OCI-LY3 (cell line): ENCODE data around the gene NNMT.

ENCODE experiments used
- H2AFZ ChIP-seq: fragments of 200-600, 300-600 bp; shearing (Covaris generic); 2 replicates; pipeline ENCODE4 v1.6.0; 2014; ENCODE audit warnings: antibody characterized with exemption, low read depth, low read length
- H3K27ac ChIP-seq: fragments of 200-600, 300-600 bp; sonication (generic); 2 replicates; pipeline ENCODE4 v1.5.1; 2014; ENCODE audit warnings: mild to moderate bottlenecking, low read length, moderate library complexity, mixed read lengths
- H3K27me3 ChIP-seq: fragments of 200-600, 300-600 bp; sonication (generic); 2 replicates; pipeline ENCODE4 v1.6.1; 2014; ENCODE audit warnings: low read depth, low read length, mixed read lengths
- H3K36me3 ChIP-seq: fragments of 200-600, 300-600 bp; sonication (generic); replicated peaks from 2 replicates; pipeline ENCODE3; 2014; ENCODE audit warnings: low read depth, low read length, mixed read lengths
- H3K4me1 ChIP-seq: fragments of 300-600, 200-600 bp; sonication (generic); 2 replicates; pipeline ENCODE4 v1.6.1; 2014; ENCODE audit warnings: low read length, mixed read lengths
- H3K4me2 ChIP-seq: fragments of 200-600, 300-600 bp; sonication (generic); 2 replicates; pipeline ENCODE4 v1.6.1; 2014; ENCODE audit warnings: low read length, mixed read lengths
- H3K4me3 ChIP-seq: fragments of 300-600, 200-600 bp; sonication (generic); 2 replicates; pipeline ENCODE4 v1.5.1; 2014; ENCODE audit warnings: antibody characterized with exemption, mild to moderate bottlenecking, low read length, moderate library complexity
- H3K79me2 ChIP-seq: fragments of 300-600, 200-600 bp; shearing (Covaris generic); 2 replicates; pipeline ENCODE4 v1.6.1; 2014; ENCODE audit warnings: mild to moderate bottlenecking, low read length, mixed read lengths
- H3K9ac ChIP-seq: fragments of 300-600, 200-600 bp; shearing (Covaris generic); 2 replicates; pipeline ENCODE4 v1.6.0; 2014; ENCODE audit warnings: mild to moderate bottlenecking, low read length, moderate library complexity
- H3K9me3 ChIP-seq: fragments of 200-600, 300-600 bp; shearing (Covaris generic); 2 replicates; pipeline ENCODE4 v1.6.1; 2014; ENCODE audit warnings: low read length, mixed read lengths; ENCODE audit not compliant: insufficient read depth
- H4K20me1 ChIP-seq: fragments of 200-600, 300-600 bp; sonication (generic); 2 replicates; pipeline ENCODE4 v1.6.1; 2016; ENCODE audit warnings: low read length, mixed read lengths; ENCODE audit not compliant: insufficient read depth
- EZH2phosphoT487 ChIP-seq: fragments of 200-600 bp; shearing (Covaris generic); IDR thresholded peaks from 2 replicates; pipeline ENCODE4 v1.6.1; 2018; ENCODE audit warnings: antibody characterized with exemption, mixed run types, low read depth
- TF ChIP-seq, protein P1 (sequence below): fragments of 200-600, 300-600 bp; sonication (generic); IDR thresholded peaks from 2 replicates; pipeline ENCODE4 v1.5.1; 2014; ENCODE audit warnings: antibody characterized with exemption, low read length, low read depth

Gene NNMT

DNA sequence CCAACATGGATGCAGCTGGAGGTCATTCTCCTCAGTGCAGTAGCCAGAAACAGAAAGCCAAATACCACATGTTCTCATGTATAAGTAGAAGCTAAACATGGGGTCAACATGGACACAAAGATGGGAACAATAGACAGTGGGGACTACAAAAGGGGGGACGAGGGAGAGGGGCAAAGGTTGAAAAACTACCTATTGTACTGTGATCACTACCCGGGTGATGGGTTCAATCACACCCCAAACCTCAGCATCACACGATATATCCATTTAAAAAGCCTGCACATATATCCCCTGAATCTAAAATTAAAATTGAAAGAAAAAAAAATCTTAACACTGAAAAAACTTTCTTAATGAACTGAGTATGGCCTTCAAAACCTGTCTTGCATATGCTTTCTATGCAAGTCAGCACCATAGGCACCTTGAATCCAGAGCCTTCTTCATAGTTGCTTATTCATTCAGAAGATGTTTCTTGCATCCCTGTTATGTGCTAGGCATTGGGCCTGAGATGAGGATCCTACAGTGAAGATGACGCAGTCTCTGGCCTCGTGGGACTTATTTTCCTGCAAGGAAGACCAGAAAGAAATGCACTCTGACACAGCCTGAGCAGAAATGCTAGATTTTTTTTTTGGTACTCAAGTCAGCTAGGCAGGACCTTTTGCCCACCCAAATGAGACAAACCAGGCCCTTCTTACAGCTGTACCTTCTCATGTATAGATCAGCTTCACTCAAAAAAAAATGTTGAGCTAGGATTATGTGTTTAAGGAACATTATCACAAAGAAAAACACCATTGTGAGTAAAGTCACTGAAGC is 21.0 kb downstream of the NNMT start:
- Histone ChIP-seq H3K36me3 (no peaks in the 10 kb centered on the region), H3K4me3 (no peak overlapping the region), H2AFZ (no peak overlapping the region), H3K27me3 (peaks cover 32% of the 10 kb centered on the region), H3K9me3 (no peaks in the 10 kb centered on the region), H3K4me2 (no peak overlapping the region), H3K9ac (no peak overlapping the region), H4K20me1 (no peaks in the 10 kb centered on the region), H3K4me1 (peaks cover 10% of the 10 kb centered on the region), H3K27ac (no peak overlapping the region), H3K79me2 (no peaks in the 10 kb centered on the region)
- TF ChIP-seq EZH2phosphoT487: no peak
- TF ChIP-seq, protein P1, sequence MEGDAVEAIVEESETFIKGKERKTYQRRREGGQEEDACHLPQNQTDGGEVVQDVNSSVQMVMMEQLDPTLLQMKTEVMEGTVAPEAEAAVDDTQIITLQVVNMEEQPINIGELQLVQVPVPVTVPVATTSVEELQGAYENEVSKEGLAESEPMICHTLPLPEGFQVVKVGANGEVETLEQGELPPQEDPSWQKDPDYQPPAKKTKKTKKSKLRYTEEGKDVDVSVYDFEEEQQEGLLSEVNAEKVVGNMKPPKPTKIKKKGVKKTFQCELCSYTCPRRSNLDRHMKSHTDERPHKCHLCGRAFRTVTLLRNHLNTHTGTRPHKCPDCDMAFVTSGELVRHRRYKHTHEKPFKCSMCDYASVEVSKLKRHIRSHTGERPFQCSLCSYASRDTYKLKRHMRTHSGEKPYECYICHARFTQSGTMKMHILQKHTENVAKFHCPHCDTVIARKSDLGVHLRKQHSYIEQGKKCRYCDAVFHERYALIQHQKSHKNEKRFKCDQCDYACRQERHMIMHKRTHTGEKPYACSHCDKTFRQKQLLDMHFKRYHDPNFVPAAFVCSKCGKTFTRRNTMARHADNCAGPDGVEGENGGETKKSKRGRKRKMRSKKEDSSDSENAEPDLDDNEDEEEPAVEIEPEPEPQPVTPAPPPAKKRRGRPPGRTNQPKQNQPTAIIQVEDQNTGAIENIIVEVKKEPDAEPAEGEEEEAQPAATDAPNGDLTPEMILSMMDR: no peak

DNA sequence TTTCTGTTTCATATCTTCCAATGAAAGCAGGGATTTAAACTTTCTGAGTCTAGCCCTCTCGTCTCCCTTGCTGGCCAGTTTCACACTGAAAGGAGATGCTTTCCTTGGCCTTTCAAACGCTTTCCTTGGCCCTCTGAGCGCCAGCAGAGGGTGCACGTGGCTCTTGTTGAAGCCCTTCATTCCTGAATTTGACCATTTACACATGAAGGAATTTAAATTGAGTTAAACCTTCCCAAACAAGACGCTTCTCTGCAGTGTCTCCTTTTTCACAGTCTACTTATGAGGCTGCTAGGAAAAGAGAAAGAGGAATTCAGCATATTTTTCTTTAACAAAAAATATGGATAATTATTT is 21.6 kb downstream of the NNMT start:
- Histone ChIP-seq H4K20me1 (no peaks in the 10 kb centered on the region), H3K36me3 (no peaks in the 10 kb centered on the region), H3K4me1 (peaks cover 7% of the 10 kb centered on the region), H3K79me2 (no peaks in the 10 kb centered on the region), H3K9ac (no peak overlapping the region), H3K27ac (no peak overlapping the region), H3K9me3 (no peaks in the 10 kb centered on the region), H3K4me2 (no peak overlapping the region), H2AFZ (no peak overlapping the region), H3K27me3 (peaks cover 27% of the 10 kb centered on the region), H3K4me3 (no peak overlapping the region)
- TF ChIP-seq, protein P1: peak; percentile 39
- no peak for TF ChIP-seq EZH2phosphoT487

DNA sequence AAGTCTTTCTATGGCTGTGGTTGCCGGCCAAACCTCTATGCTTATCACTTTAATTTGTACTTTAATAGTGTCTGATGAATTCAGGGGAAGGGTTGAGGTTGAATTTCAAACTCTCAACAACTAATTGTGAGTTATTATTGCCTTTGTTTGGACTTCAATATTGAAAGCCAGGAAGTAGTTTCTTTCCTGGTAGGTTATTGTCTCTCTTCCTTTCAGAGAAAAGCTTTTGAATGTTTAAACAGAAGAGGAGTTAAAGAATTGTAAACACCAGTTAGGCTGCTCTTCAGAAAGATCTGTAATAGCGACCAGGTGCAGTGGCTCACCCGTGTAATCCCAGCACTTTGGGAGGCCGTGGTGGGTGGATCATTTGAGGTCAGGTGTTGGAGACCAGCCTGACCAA is 22.2 kb downstream of the NNMT start:
- Histone ChIP-seq H3K4me1 (peaks cover 7% of the 10 kb centered on the region), H3K4me2 (no peak overlapping the region), H3K79me2 (no peaks in the 10 kb centered on the region), H3K9me3 (no peaks in the 10 kb centered on the region), H3K27ac (no peak overlapping the region), H2AFZ (no peak overlapping the region), H3K9ac (no peak overlapping the region), H4K20me1 (no peaks in the 10 kb centered on the region), H3K4me3 (no peak overlapping the region), H3K36me3 (no peaks in the 10 kb centered on the region), H3K27me3 (peaks cover 27% of the 10 kb centered on the region)
- no peak for TF ChIP-seq EZH2phosphoT487
- TF ChIP-seq, protein P1: no peak

DNA sequence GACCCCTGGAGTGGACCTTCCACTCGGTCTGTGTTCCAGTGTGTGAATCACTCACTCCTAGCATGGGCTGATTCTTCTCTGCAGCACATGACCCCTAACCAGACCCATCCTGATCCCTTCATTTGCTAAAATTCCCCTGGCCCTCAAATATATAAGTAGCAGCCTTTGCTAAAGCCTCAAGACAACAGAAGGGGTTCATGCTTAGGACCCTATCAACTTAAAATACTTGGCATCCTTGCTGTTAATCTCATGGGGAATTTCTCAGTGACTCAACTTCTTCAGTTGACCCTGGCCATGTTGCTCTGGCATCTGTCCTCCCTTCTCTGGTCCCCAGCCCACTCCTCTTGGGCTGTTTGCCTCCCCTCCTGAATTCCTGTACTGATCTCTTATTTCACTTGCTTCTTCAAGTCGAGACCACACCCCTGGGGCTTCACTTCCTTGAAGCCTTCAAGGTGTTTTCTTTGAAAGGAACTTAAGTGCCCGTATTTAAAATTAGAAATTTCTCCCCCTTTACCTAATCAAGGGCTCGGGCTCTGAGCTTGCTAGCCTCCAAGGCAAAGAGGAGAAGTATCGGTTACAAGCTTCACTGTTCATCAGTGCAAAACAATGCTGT is 23.6 kb downstream of the NNMT start:
- no peak overlapping the region for H3K9ac ChIP-seq
- H3K4me3 ChIP-seq: peak overlapping the region; percentile 7; the same call in 1 of the 2 replicates
- peak overlapping the region; percentile 48 for H3K4me2 ChIP-seq
- TF ChIP-seq, protein P1: no peak
- TF ChIP-seq EZH2phosphoT487: no peak
- H2AFZ ChIP-seq: peak overlapping the region; percentile 60; the same call in 1 of the 2 replicates
- no peaks in the 10 kb centered on the region for H3K9me3 ChIP-seq
- no peaks in the 10 kb centered on the region for H4K20me1 ChIP-seq
- H3K4me1 ChIP-seq: peaks cover 7% of the 10 kb centered on the region
- no peak overlapping the region for H3K27ac ChIP-seq
- H3K36me3 ChIP-seq: no peaks in the 10 kb centered on the region
- H3K27me3 ChIP-seq: peaks cover 27% of the 10 kb centered on the region
- no peaks in the 10 kb centered on the region for H3K79me2 ChIP-seq
